Neural crest cell (in vitro differentiated cells): ENCODE measurements around the gene RERE. TPM values are rescaled to one million over a fixed set of nuclear protein-coding genes. Genes with fewer than 3 reads are reported as not detected.

Source experiments
- DNase-seq: peaks from one replicate; pipeline ENCODE4 v3.0.0; 2021; ENCODE audit warnings: low read depth, mixed read lengths, low spot score
- H3K27ac Mint-ChIP-seq: one replicate; pipeline ENCODE4 v1.8.0; 2021; ENCODE audit warnings: mild to moderate bottlenecking, mixed read lengths; ENCODE audit not compliant: unreplicated experiment
- H3K27me3 Mint-ChIP-seq: 2 replicates; pipeline ENCODE4 v1.8.0; 2021; ENCODE audit warnings: low read depth, mild to moderate bottlenecking, mixed read lengths
- H3K36me3 Mint-ChIP-seq: 2 replicates; pipeline ENCODE4 v1.8.0; 2021; ENCODE audit warnings: low read depth, mild to moderate bottlenecking, mixed read lengths
- H3K4me1 Mint-ChIP-seq: 2 replicates; pipeline ENCODE4 v1.8.0; 2021; ENCODE audit warnings: mixed read lengths
- H3K4me3 Mint-ChIP-seq: one replicate; pipeline ENCODE4 v1.8.0; 2021; ENCODE audit warnings: mild to moderate bottlenecking, mixed read lengths
- H3K9me3 Mint-ChIP-seq: 2 replicates; pipeline ENCODE4 v1.8.0; 2021; ENCODE audit warnings: mixed read lengths
- CTCF ChIP-seq: fragments of 200-600 bp; sonication (generic); conservative IDR thresholded peaks from 2 replicates; pipeline ENCODE4 v1.5.0; 2021; ENCODE audit warnings: antibody characterized with exemption, mild to moderate bottlenecking
- total RNA-seq: library from RNA; stranded (reverse); gene quantifications from 2 replicates; pipeline ENCODE4 v1.2.1, GENCODE V29; 2021

Gene RERE
- total RNA-seq, 1 donor from 2014 or later: 122 TPM

- Mint-ChIP-seq H3K4me3 (no peak overlapping the region), H3K4me1 (peaks cover 28% of the 10 kb centered on the region), H3K9me3 (no peaks in the 10 kb centered on the region), H3K36me3 (no peaks in the 10 kb centered on the region), H3K27ac (no peak overlapping the region), H3K27me3 (no peaks in the 10 kb centered on the region)
- DNase-seq: no peak
- TF ChIP-seq CTCF: no peak
Measured at GRCh38 chr1:8641377-8641997, 176.0 kb downstream of the RERE start.

- Mint-ChIP-seq H3K27me3 (no peaks in the 10 kb centered on the region), H3K27ac (no peak overlapping the region), H3K9me3 (no peaks in the 10 kb centered on the region), H3K4me3 (no peak overlapping the region), H3K36me3 (no peaks in the 10 kb centered on the region), H3K4me1 (peaks cover 26% of the 10 kb centered on the region)
- DNase-seq: no peak
- no peak for TF ChIP-seq CTCF
Measured at GRCh38 chr1:8640950-8641349, 176.5 kb downstream of the RERE start.

- H3K9me3 Mint-ChIP-seq: no peaks in the 10 kb centered on the region
- H3K4me1 Mint-ChIP-seq: peaks cover 31% of the 10 kb centered on the region
- no peak overlapping the region for H3K4me3 Mint-ChIP-seq
- TF ChIP-seq CTCF: no peak
- no peaks in the 10 kb centered on the region for H3K36me3 Mint-ChIP-seq
- no peak overlapping the region for H3K27ac Mint-ChIP-seq
- DNase-seq: no peak
- H3K27me3 Mint-ChIP-seq: no peaks in the 10 kb centered on the region
Measured at GRCh38 chr1:8639148-8639547, 178.3 kb downstream of the RERE start.

- H3K9me3 Mint-ChIP-seq: no peaks in the 10 kb centered on the region
- no peaks in the 10 kb centered on the region for H3K36me3 Mint-ChIP-seq
- no peak for TF ChIP-seq CTCF
- H3K27me3 Mint-ChIP-seq: no peaks in the 10 kb centered on the region
- H3K4me3 Mint-ChIP-seq: no peak overlapping the region
- no peak for DNase-seq
- H3K4me1 Mint-ChIP-seq: peaks cover 47% of the 10 kb centered on the region
- H3K27ac Mint-ChIP-seq: no peak overlapping the region
Measured at GRCh38 chr1:8633741-8634501, 183.5 kb downstream of the RERE start.

DNA sequence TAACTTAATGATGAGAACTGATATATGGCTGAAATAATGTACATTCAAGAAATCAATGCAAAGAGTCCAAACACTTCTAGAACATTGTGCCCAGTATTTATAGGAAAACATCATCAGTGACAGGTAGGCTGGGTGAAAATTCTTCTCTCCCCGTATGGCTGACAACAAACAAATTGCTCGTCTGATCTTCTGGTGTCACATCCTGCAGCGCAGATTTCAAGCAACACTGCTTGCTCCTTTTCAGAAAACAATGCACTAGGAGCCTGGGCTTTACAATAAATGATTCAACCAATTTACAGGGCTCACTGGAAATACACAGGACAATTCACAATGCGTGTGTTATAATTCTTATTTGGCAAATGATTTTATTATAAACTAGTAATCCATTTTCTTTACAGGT lies 185.3 kb downstream of the RERE start:
- no peak for TF ChIP-seq CTCF
- Mint-ChIP-seq H3K4me1 (peaks cover 50% of the 10 kb centered on the region), H3K27ac (no peak overlapping the region), H3K9me3 (no peaks in the 10 kb centered on the region), H3K27me3 (no peaks in the 10 kb centered on the region), H3K4me3 (no peak overlapping the region), H3K36me3 (no peaks in the 10 kb centered on the region)
- DNase-seq: no peak
